IMR-90 (cell line): Measurements from ENCODE around the gene PPP1R9B. TPM values are rescaled to one million over a fixed set of nuclear protein-coding genes. Genes with fewer than 3 reads are reported as not detected.
A peak's percentile ranks its signal among the peaks of the same experiment; 100 is the strongest.

Experiments
- ATAC-seq: fragments of 200-7000 bp; cut with Tn5 transposase; 2 replicates; pipeline ENCODE4 v1.9.1; 2020; ENCODE audit warnings: low read depth, mild to moderate bottlenecking, moderate library complexity
- BruUV-seq: library from RNA; stranded (reverse); fragments of 400-500 nt; replicated peaks from 2 replicates; lab custom pipeline; 2021; lab: Mats Ljungman, UMichigan
- CTCF ChIA-PET: fragments of 300-600 bp; formaldehyde crosslinking; extraction: SDS; loops from one replicate; lab custom pipeline; 2021; ENCODE audit warnings: antibody characterized with exemption; lab: Yijun Ruan, JAX
- POLR2A ChIA-PET: fragments of 300-600 bp; sonication (Branson Sonifier 250); formaldehyde crosslinking; loops from one replicate; lab custom pipeline; 2022; ENCODE audit warnings: antibody characterized with exemption; ENCODE audit not compliant: unreplicated experiment; lab: Charles Lee
- DNase-seq: peaks from one replicate; pipeline ENCODE4 v3.0.0; 2013
- H2AFZ ChIP-seq: replicated peaks from 2 replicates; pipeline ENCODE3; 2013; ENCODE audit warnings: low read length, mild to moderate bottlenecking; ENCODE audit not compliant: poor library complexity
- H2AK5ac ChIP-seq: 2 replicates; pipeline ENCODE4 v1.6.1; 2013; ENCODE audit warnings: low read depth, low read length, inconsistent platforms
- H2AK9ac ChIP-seq: replicated peaks from 2 replicates; pipeline ENCODE3; 2013; ENCODE audit warnings: mild to moderate bottlenecking, low read depth, low read length, moderate library complexity; ENCODE audit not compliant: poor library complexity
- H2BK120ac ChIP-seq: 2 replicates; pipeline ENCODE4 v1.6.1; 2013; ENCODE audit warnings: low read depth, low read length, inconsistent platforms
- H2BK15ac ChIP-seq: 3 replicates; pipeline ENCODE4 v1.6.1; 2013; ENCODE audit warnings: low read depth, low read length, inconsistent platforms
- H2BK20ac ChIP-seq: 2 replicates; pipeline ENCODE4 v1.6.1; 2013; ENCODE audit warnings: low read depth, mild to moderate bottlenecking, inconsistent platforms, low read length, moderate library complexity
- H2BK5ac ChIP-seq: 2 replicates; pipeline ENCODE4 v1.6.1; 2013; ENCODE audit warnings: mild to moderate bottlenecking, low read depth, low read length, inconsistent platforms; ENCODE audit not compliant: poor library complexity, severe bottlenecking
- H3K14ac ChIP-seq: replicated peaks from 2 replicates; pipeline ENCODE4 v1.6.1; 2013; ENCODE audit warnings: low read depth, low read length, inconsistent platforms
- H3K18ac ChIP-seq: 2 replicates; pipeline ENCODE4 v1.6.1; 2013; ENCODE audit warnings: low read depth, low read length, control low read depth
- H3K23ac ChIP-seq: 2 replicates; pipeline ENCODE4 v1.6.1; 2013; ENCODE audit warnings: low read depth, low read length, inconsistent platforms
- H3K27ac ChIP-seq: 2 replicates; pipeline ENCODE4 v1.5.1; 2013; ENCODE audit warnings: mild to moderate bottlenecking, control low read depth, low read length; ENCODE audit not compliant: insufficient read depth
- H3K27me3 ChIP-seq: 2 replicates; pipeline ENCODE4 v1.6.1; 2013; ENCODE audit warnings: low read length; ENCODE audit not compliant: control insufficient read depth, insufficient read depth
- H3K36me3 ChIP-seq: 2 replicates; pipeline ENCODE4 v1.6.1; 2013; ENCODE audit warnings: low read length, mixed read lengths; ENCODE audit not compliant: control insufficient read depth, insufficient read depth
- H3K4ac ChIP-seq: 2 replicates; pipeline ENCODE4 v1.6.1; 2013; ENCODE audit warnings: low read depth, low read length, inconsistent platforms
- H3K4me1 ChIP-seq: 2 replicates; pipeline ENCODE4 v1.6.1; 2013; ENCODE audit warnings: low read length, mixed read lengths; ENCODE audit not compliant: control insufficient read depth, insufficient read depth
- H3K4me2 ChIP-seq: 2 replicates; pipeline ENCODE4 v1.6.1; 2013; ENCODE audit warnings: low read depth, mild to moderate bottlenecking, control low read depth, low read length, moderate library complexity
- H3K4me3 ChIP-seq: 2 replicates; pipeline ENCODE4 v1.5.1; 2013; ENCODE audit warnings: low read depth, mild to moderate bottlenecking, control low read depth, low read length, moderate library complexity; ENCODE audit not compliant: insufficient read depth
- H3K56ac ChIP-seq: 2 replicates; pipeline ENCODE4 v1.6.1; 2013; ENCODE audit warnings: low read length, inconsistent platforms; ENCODE audit not compliant: insufficient read depth; ENCODE audit errors: extremely low read depth
- H3K79me1 ChIP-seq, 2 experiments: 2 replicates each; pipeline ENCODE4 v1.6.1; 2013; ENCODE audit warnings: low read length in 2 of 2, inconsistent platforms in 1 of 2, low read depth in 1 of 2
- H3K9ac ChIP-seq: 2 replicates; pipeline ENCODE4 v1.6.1; 2013; ENCODE audit warnings: low read depth, low read length, control low read depth
- H3K9me1 ChIP-seq: 2 replicates; pipeline ENCODE4 v1.6.1; 2013; ENCODE audit warnings: low read length, inconsistent platforms; ENCODE audit not compliant: insufficient read depth
- H3K9me3 ChIP-seq: 2 replicates; pipeline ENCODE4 v1.6.1; 2013; ENCODE audit warnings: low read length; ENCODE audit not compliant: control insufficient read depth, insufficient read depth
- H4K20me1 ChIP-seq: 2 replicates; pipeline ENCODE4 v1.6.1; 2013; ENCODE audit warnings: low read length, inconsistent platforms; ENCODE audit not compliant: insufficient read depth
- H4K5ac ChIP-seq: 2 replicates; pipeline ENCODE4 v1.6.1; 2013; ENCODE audit warnings: mild to moderate bottlenecking, low read depth, low read length, control low read depth
- H4K8ac ChIP-seq, 2 experiments: 2 replicates each; pipeline ENCODE4 v1.6.1; 2013; ENCODE audit warnings: low read depth in 2 of 2, low read length in 2 of 2, control low read depth in 1 of 2, inconsistent platforms in 1 of 2
- H4K91ac ChIP-seq: 2 replicates; pipeline ENCODE4 v1.6.1; 2013; ENCODE audit warnings: low read depth, low read length, inconsistent platforms; ENCODE audit not compliant: insufficient read depth
- BHLHE40 ChIP-seq: fragments of 150-350 bp; IDR thresholded peaks from 2 replicates; pipeline ENCODE4 v1.6.1; 2016; ENCODE audit warnings: mild to moderate bottlenecking, low read depth, low read length
- CHD1 ChIP-seq: IDR thresholded peaks from 2 replicates; pipeline ENCODE4 v1.6.1; 2012; ENCODE audit warnings: low read depth, low read length, improper control_type of control experiment
- FOS ChIP-seq: fragments of 150-350 bp; IDR thresholded peaks from 2 replicates; pipeline ENCODE4 v1.6.1; 2016; ENCODE audit warnings: low read depth, low read length
- MAFK ChIP-seq: IDR thresholded peaks from 2 replicates; pipeline ENCODE4 v1.6.1; 2012; ENCODE audit warnings: low read depth, low read length, improper control_type of control experiment
- POLR2A ChIP-seq: IDR thresholded peaks from 2 replicates; pipeline ENCODE4 v1.6.1; 2012; ENCODE audit warnings: mild to moderate bottlenecking, low read depth, low read length
- RAD21 ChIP-seq: IDR thresholded peaks from 2 replicates; pipeline ENCODE4 v1.6.1; 2012; ENCODE audit warnings: low read length, improper control_type of control experiment
- RCOR1 ChIP-seq: IDR thresholded peaks from 2 replicates; pipeline ENCODE4 v1.6.1; 2012; ENCODE audit warnings: mild to moderate bottlenecking, low read length, improper control_type of control experiment; ENCODE audit not compliant: insufficient replicate concordance
- RFX5 ChIP-seq: IDR thresholded peaks from 2 replicates; pipeline ENCODE4 v1.8.0; 2012; ENCODE audit warnings: low read depth, mild to moderate bottlenecking, low read length, moderate library complexity
- WGBS, 2 experiments: methylation state at CpG; one replicate each; pipeline versions ENCODE4 v1.1.5 to v1.1.7; 2013; ENCODE audit warnings: missing lambda C conversion rate in 2 of 2; ENCODE audit not compliant: insufficient read length in 1 of 2; ENCODE audit errors: extremely low coverage in 2 of 2; 5-methylcytosine and 5-hydroxymethylcytosine counted together
- dilution Hi-C: fragments of 300-500 bp; cut with HindIII; formaldehyde crosslinking; loops from one replicate; pipeline ENCODE4 v1.14.3; 2018; ENCODE audit warnings: low sequenced_read_pairs; ENCODE audit not compliant: unreplicated experiment
- in situ Hi-C: fragments of 300-500 bp; cut with MboI; formaldehyde crosslinking; loops from 3 replicates; pipeline ENCODE4 v1.14.3; 2019; ENCODE audit warnings: low sequenced_read_pairs, inconsistent platforms, mixed read lengths
- intact Hi-C: fragments of 100-400 bp; cut with micrococcal nuclease; formaldehyde crosslinking; loops from 2 replicates; pipeline ENCODE4 v1.10.0; 2022
- polyA plus RNA-seq, 3 experiments: library from polyadenylated mRNA; depleted of rRNA; stranded (reverse); fragments of >200 nt; gene quantifications; 2 replicates each; pipeline ENCODE4 v1.2.3, GENCODE V29; 2012; ENCODE audit warnings: low replicate concordance in 1 of 3
- total RNA-seq: library from RNA; depleted of rRNA; stranded (reverse); fragments of >200 nt; gene quantifications from 2 replicates; pipeline ENCODE4 v1.2.3, GENCODE V29; 2012

Gene PPP1R9B
- total and polyA plus RNA-seq, 2 of the 4 experiments (the other 2 are of a cell fraction) = 23.0 to 28.0 TPM

DNA sequence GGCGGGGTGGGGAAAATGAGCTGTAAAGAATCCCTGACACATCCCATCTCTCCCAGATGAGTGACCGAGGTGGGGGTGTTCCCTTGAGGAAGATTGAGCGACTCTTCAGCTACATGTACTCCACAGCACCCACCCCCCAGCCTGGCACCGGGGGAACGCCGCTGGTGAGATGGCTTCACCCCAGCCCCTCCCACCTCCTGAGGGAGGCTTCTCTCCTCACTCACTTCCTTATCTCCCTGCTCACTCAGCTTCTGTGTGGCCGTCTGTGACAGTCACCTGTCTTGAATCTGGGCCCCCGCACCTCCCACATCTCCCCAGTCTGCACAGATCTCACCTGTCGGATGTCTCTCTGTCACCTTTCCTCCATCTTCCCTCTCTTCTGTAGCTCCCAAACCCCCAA is 41.9 kb downstream of the PPP1R9B start:
- Histone ChIP-seq H3K27me3 (no peaks in the 10 kb centered on the region), H4K20me1 (no peaks in the 10 kb centered on the region), H3K9ac (no peak overlapping the region), H3K36me3 (peaks cover 30% of the 10 kb centered on the region; the same call in 1 of the 2 replicates), H3K18ac (no peak overlapping the region), H4K5ac (no peak overlapping the region), H4K8ac (no peak overlapping the region), H2BK20ac (no peak overlapping the region), H3K14ac (no peak overlapping the region), H3K4me1 (peaks cover 3% of the 10 kb centered on the region), H2AK5ac (no peak overlapping the region), H3K4me2 (no peak overlapping the region), H3K79me1 (no peaks in the 10 kb centered on the region), H2BK15ac (no peak overlapping the region), H3K9me1 (peaks cover 6% of the 10 kb centered on the region), H2AFZ (peak overlapping the region; percentile 37), H3K4ac (no peak overlapping the region), H3K27ac (no peak overlapping the region), H4K91ac (no peak overlapping the region), H3K23ac (no peak overlapping the region), H2AK9ac (peak overlapping the region; percentile 34), H3K4me3 (no peak overlapping the region), H3K9me3 (no peaks in the 10 kb centered on the region), H2BK120ac (no peak overlapping the region), H3K56ac (no peak overlapping the region), H2BK5ac (no peak overlapping the region)
- dilution Hi-C loops = no loop called here
- no TSS peak for BruUV-seq
- ATAC-seq = no peak
- DNase-seq = no peak
- in situ Hi-C loops = no loop called here
- POLR2A ChIA-PET = interaction anchor here (0.7 kb wide), 1 partner anchor 8 kb away, joined by 4 read pairs; no protein-coding TSS in a partner anchor
- intact Hi-C loops = no loop called here
- no peak for TF ChIP-seq RCOR1
- TF ChIP-seq MAFK = no peak
- TF ChIP-seq POLR2A = no peak
- TF ChIP-seq RFX5 = no peak
- no peak for TF ChIP-seq FOS
- no peak for TF ChIP-seq CHD1
- no peak for TF ChIP-seq BHLHE40
- no peak for TF ChIP-seq RAD21
- 75% methylated on average over 4 of the region's 9 CpGs; no CpG with 5 or more reads in 1 of the 2 experiments for WGBS, 2 experiments
- CTCF ChIA-PET = interaction anchor here (1.2 to 2.1 kb wide), 2 partner anchors 8 to 14 kb away, joined by 3 to 7 read pairs; no protein-coding TSS in a partner anchor
